Measurements from ENCODE around the gene ZBTB47.

Gene ZBTB47

DNA sequence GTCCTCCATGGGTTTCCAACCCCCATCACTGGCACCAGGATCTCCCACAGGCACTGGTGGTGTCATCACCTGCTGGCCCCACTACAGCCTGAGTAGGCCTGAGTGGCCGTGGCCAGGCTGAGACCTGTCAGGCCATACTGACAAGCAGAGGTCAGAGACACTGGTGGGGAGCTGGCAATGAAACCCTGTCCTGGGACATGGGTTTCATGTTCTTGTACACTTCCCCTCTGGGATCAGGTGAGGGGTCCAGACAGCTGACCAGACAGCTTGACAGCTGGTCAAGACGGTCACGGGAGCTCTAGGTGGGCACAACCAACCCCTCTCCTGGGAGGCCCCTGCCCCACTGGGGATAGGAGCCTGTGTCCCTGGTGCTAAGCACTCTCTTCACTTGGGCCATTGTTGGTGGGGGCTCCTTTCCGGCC, 13.1 kb downstream of the ZBTB47 start:
- TF ChIP-seq, protein P1, sequence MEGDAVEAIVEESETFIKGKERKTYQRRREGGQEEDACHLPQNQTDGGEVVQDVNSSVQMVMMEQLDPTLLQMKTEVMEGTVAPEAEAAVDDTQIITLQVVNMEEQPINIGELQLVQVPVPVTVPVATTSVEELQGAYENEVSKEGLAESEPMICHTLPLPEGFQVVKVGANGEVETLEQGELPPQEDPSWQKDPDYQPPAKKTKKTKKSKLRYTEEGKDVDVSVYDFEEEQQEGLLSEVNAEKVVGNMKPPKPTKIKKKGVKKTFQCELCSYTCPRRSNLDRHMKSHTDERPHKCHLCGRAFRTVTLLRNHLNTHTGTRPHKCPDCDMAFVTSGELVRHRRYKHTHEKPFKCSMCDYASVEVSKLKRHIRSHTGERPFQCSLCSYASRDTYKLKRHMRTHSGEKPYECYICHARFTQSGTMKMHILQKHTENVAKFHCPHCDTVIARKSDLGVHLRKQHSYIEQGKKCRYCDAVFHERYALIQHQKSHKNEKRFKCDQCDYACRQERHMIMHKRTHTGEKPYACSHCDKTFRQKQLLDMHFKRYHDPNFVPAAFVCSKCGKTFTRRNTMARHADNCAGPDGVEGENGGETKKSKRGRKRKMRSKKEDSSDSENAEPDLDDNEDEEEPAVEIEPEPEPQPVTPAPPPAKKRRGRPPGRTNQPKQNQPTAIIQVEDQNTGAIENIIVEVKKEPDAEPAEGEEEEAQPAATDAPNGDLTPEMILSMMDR (conservative IDR thresholded peaks at IDR 0.05): no peak
- no peak for TF ChIP-seq ZFX (IDR thresholded peaks at IDR 0.05)

DNA sequence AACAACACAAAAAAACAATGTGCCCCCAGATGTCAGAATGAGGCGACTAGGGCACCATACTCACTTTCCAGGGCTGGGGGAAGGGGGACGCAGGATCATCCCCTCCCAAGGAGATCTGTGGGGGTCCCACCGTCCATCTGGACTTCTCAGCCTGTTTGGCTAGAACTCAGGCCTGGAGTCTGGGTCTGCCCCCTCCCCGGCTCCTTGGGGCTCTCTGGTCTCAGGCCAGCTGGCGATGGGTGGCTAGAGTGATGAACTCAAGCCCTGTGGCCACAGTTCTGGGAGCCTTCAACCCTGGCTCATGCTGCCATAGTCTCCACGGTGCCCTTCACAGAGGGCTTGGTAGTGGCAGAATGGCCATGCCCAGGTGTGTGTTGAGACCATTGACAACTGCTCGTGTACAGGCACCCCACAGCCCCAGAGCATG, 13.6 kb downstream of the ZBTB47 start:
- no peak for TF ChIP-seq ZFX (IDR thresholded peaks at IDR 0.05)
- TF ChIP-seq, protein P1 (conservative IDR thresholded peaks at IDR 0.05): no peak
- H3K27ac ChIP-seq: no peak overlapping the region

More for the DNA sequence above, 13.1 kb downstream of the ZBTB47 start:
- no peak overlapping the region for H3K27ac ChIP-seq

DNA sequence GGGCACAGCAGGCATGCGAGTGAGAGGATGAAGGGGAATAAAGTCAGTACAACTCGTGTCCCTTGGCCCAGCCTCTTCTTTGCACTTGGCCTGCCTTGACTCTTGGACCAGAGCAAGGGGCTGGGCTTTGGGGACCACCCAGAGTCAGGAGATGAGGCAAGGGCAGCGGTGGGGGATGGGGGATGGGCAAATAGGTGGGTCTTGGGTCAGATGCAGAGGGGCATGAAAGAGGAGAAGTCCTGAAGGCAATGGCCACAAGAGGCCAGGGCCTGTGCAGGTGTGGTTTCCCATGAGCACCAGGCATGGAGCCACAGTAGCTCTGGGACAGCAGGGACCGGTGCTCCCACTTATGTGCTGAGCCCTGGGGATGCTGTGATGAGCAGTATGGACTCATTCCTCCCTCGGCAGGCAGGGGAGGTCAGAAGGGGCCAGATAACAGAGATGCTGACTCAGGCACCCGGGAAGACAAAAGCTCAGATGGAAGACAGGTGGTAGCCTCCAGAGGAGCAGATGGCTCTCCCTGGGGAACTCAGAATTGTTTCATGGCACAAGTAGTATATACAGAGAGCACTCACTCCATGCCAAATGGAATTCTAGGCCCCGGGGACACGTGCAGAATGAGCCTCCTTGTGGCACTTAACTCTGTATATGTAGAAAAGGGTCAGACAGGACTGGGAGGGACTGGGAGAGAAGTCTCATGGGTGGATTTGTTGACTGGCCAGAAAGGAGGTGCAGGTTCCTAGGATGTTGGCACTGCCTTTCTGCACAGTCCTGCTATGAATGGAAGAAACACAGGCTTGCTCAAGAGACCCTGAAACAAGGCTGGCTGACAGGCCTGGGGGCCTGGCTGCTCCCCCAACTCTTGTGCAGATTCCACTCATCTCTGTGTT, 14.3 kb downstream of the ZBTB47 start:
- H3K27ac ChIP-seq: no peak overlapping the region
- TF ChIP-seq, protein P1 (conservative IDR thresholded peaks at IDR 0.05): no peak
- no peak for TF ChIP-seq ZFX (IDR thresholded peaks at IDR 0.05)

DNA sequence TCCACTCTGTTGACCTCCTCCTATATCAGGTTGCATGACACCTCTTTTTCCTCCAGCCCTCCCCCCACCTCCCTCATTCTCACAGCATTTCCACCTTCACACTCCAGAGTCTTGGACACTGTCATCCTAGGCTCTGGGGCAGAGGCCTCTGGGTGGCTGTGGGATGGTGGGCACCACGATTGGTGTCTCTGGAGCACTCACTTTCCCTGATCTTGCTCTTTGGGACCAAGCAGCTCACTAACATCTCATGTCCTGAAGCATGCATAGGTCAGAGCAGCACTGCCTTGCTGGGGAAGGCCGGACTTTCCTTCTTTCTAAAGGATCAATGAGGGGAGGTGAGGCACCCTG, 14.9 kb downstream of the ZBTB47 start:
- no peak overlapping the region for H3K27ac ChIP-seq
- TF ChIP-seq, protein P1 (conservative IDR thresholded peaks at IDR 0.05): no peak
- TF ChIP-seq ZFX (IDR thresholded peaks at IDR 0.05): no peak

DNA sequence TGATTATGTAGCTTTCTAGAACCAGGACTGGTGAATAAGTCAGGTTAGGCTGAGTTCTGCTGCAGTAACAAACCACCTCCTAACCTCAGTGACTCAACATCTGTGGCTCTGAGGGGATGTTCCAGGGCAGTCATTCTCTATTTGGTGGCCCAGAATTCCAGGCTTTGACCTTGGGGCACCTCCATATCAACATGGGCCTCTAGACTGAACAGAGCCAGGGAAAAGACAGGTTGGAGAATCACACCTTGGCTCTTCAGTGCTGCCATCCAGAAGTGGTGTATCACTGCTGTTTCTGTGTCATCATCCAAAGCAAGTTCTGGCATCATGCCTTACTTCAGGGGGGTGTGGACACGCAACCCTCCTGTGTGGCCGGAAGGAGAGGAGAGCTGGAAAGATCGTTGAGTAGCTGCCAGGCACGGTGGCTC, 15.3 kb downstream of the ZBTB47 start:
- H3K27ac ChIP-seq: no peak overlapping the region
- TF ChIP-seq, protein P1 (conservative IDR thresholded peaks at IDR 0.05): no peak
- no peak for TF ChIP-seq ZFX (IDR thresholded peaks at IDR 0.05)

DNA sequence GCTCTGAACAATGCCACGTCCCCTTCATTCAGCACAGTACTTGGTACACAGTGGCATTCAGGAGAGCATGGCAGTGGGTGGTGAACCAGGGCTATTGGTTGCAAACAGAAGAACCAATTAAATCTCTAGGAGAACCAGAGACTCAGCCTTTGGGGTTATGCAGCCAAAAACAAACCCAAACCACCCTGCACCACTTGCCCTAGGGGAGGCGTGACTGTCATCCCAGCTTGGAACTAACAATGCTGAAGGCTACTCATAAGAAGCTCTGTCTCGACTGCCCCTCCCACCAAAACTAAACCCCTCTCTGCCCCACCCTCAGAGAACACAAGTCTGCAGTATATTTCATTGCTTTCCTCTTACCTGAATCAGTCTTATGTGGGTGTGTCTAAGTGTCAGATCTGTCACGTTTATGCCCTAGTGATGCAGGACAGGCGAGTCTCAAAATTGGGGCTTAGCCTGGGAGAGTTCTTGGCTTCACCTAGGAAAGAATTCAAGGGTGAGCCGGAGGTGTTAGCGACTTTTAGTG, 16.6 kb downstream of the ZBTB47 start:
- TF ChIP-seq ZFX (IDR thresholded peaks at IDR 0.05): no peak
- TF ChIP-seq, protein P1 (conservative IDR thresholded peaks at IDR 0.05): no peak
- no peak overlapping the region for H3K27ac ChIP-seq

DNA sequence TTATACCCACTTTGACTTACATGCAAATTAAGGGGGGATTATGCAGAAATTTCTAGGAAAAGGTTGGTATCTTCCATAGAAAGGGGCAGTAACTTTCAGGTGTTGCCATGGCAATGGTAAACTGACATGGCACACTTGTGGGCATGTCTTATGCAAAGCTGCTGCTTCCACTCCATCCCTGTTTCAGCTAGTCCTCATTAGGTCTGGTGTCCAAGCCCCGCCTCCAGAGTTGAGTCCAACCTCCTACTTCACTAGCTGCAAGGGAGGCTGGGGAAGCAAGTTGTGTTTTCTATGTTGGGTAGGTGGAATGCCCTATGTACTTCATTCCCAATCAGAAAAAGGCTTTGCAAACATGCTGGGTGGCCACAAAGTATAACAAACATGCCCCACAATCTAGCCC, 17.2 kb downstream of the ZBTB47 start:
- TF ChIP-seq, protein P1 (conservative IDR thresholded peaks at IDR 0.05): no peak
- TF ChIP-seq ZFX (IDR thresholded peaks at IDR 0.05): no peak
- no peak overlapping the region for H3K27ac ChIP-seq

Measured in C4-2B (cell line).